IMR-90 (cell line): ENCODE measurements around the gene IGDCC3. TPM values are rescaled to one million over a fixed set of nuclear protein-coding genes. Genes with fewer than 3 reads are reported as not detected.

Experiments used
- ATAC-seq: fragments of 200-7000 bp; cut with Tn5 transposase; 2 replicates; pipeline ENCODE4 v1.9.1; 2020; ENCODE audit warnings: low read depth, mild to moderate bottlenecking, moderate library complexity
- BruUV-seq: library from RNA; stranded (reverse); fragments of 400-500 nt; replicated peaks from 2 replicates; lab custom pipeline; 2021; lab: Mats Ljungman, UMichigan
- CTCF ChIA-PET: fragments of 300-600 bp; formaldehyde crosslinking; extraction: SDS; loops from one replicate; lab custom pipeline; 2021; ENCODE audit warnings: antibody characterized with exemption; lab: Yijun Ruan, JAX
- POLR2A ChIA-PET: fragments of 300-600 bp; sonication (Branson Sonifier 250); formaldehyde crosslinking; loops from one replicate; lab custom pipeline; 2022; ENCODE audit warnings: antibody characterized with exemption; ENCODE audit not compliant: unreplicated experiment; lab: Charles Lee
- DNase-seq: peaks from one replicate; pipeline ENCODE4 v3.0.0; 2013
- H2AFZ ChIP-seq: replicated peaks from 2 replicates; pipeline ENCODE3; 2013; ENCODE audit warnings: low read length, mild to moderate bottlenecking; ENCODE audit not compliant: poor library complexity
- H2AK5ac ChIP-seq: 2 replicates; pipeline ENCODE4 v1.6.1; 2013; ENCODE audit warnings: low read depth, low read length, inconsistent platforms
- H2AK9ac ChIP-seq: replicated peaks from 2 replicates; pipeline ENCODE3; 2013; ENCODE audit warnings: mild to moderate bottlenecking, low read depth, low read length, moderate library complexity; ENCODE audit not compliant: poor library complexity
- H2BK120ac ChIP-seq: 2 replicates; pipeline ENCODE4 v1.6.1; 2013; ENCODE audit warnings: low read depth, low read length, inconsistent platforms
- H2BK15ac ChIP-seq: 3 replicates; pipeline ENCODE4 v1.6.1; 2013; ENCODE audit warnings: low read depth, low read length, inconsistent platforms
- H2BK20ac ChIP-seq: 2 replicates; pipeline ENCODE4 v1.6.1; 2013; ENCODE audit warnings: low read depth, mild to moderate bottlenecking, inconsistent platforms, low read length, moderate library complexity
- H2BK5ac ChIP-seq: 2 replicates; pipeline ENCODE4 v1.6.1; 2013; ENCODE audit warnings: mild to moderate bottlenecking, low read depth, low read length, inconsistent platforms; ENCODE audit not compliant: poor library complexity, severe bottlenecking
- H3K14ac ChIP-seq: replicated peaks from 2 replicates; pipeline ENCODE4 v1.6.1; 2013; ENCODE audit warnings: low read depth, low read length, inconsistent platforms
- H3K18ac ChIP-seq: 2 replicates; pipeline ENCODE4 v1.6.1; 2013; ENCODE audit warnings: low read depth, low read length, control low read depth
- H3K23ac ChIP-seq: 2 replicates; pipeline ENCODE4 v1.6.1; 2013; ENCODE audit warnings: low read depth, low read length, inconsistent platforms
- H3K27ac ChIP-seq: 2 replicates; pipeline ENCODE4 v1.5.1; 2013; ENCODE audit warnings: mild to moderate bottlenecking, control low read depth, low read length; ENCODE audit not compliant: insufficient read depth
- H3K27me3 ChIP-seq: 2 replicates; pipeline ENCODE4 v1.6.1; 2013; ENCODE audit warnings: low read length; ENCODE audit not compliant: control insufficient read depth, insufficient read depth
- H3K36me3 ChIP-seq: 2 replicates; pipeline ENCODE4 v1.6.1; 2013; ENCODE audit warnings: low read length, mixed read lengths; ENCODE audit not compliant: control insufficient read depth, insufficient read depth
- H3K4ac ChIP-seq: 2 replicates; pipeline ENCODE4 v1.6.1; 2013; ENCODE audit warnings: low read depth, low read length, inconsistent platforms
- H3K4me1 ChIP-seq: 2 replicates; pipeline ENCODE4 v1.6.1; 2013; ENCODE audit warnings: low read length, mixed read lengths; ENCODE audit not compliant: control insufficient read depth, insufficient read depth
- H3K4me2 ChIP-seq: 2 replicates; pipeline ENCODE4 v1.6.1; 2013; ENCODE audit warnings: low read depth, mild to moderate bottlenecking, control low read depth, low read length, moderate library complexity
- H3K4me3 ChIP-seq: 2 replicates; pipeline ENCODE4 v1.5.1; 2013; ENCODE audit warnings: low read depth, mild to moderate bottlenecking, control low read depth, low read length, moderate library complexity; ENCODE audit not compliant: insufficient read depth
- H3K56ac ChIP-seq: 2 replicates; pipeline ENCODE4 v1.6.1; 2013; ENCODE audit warnings: low read length, inconsistent platforms; ENCODE audit not compliant: insufficient read depth; ENCODE audit errors: extremely low read depth
- H3K79me1 ChIP-seq, 2 experiments: 2 replicates each; pipeline ENCODE4 v1.6.1; 2013; ENCODE audit warnings: low read length in 2 of 2, inconsistent platforms in 1 of 2, low read depth in 1 of 2
- H3K9ac ChIP-seq: 2 replicates; pipeline ENCODE4 v1.6.1; 2013; ENCODE audit warnings: low read depth, low read length, control low read depth
- H3K9me1 ChIP-seq: 2 replicates; pipeline ENCODE4 v1.6.1; 2013; ENCODE audit warnings: low read length, inconsistent platforms; ENCODE audit not compliant: insufficient read depth
- H3K9me3 ChIP-seq: 2 replicates; pipeline ENCODE4 v1.6.1; 2013; ENCODE audit warnings: low read length; ENCODE audit not compliant: control insufficient read depth, insufficient read depth
- H4K20me1 ChIP-seq: 2 replicates; pipeline ENCODE4 v1.6.1; 2013; ENCODE audit warnings: low read length, inconsistent platforms; ENCODE audit not compliant: insufficient read depth
- H4K5ac ChIP-seq: 2 replicates; pipeline ENCODE4 v1.6.1; 2013; ENCODE audit warnings: mild to moderate bottlenecking, low read depth, low read length, control low read depth
- H4K8ac ChIP-seq, 2 experiments: 2 replicates each; pipeline ENCODE4 v1.6.1; 2013; ENCODE audit warnings: low read depth in 2 of 2, low read length in 2 of 2, control low read depth in 1 of 2, inconsistent platforms in 1 of 2
- H4K91ac ChIP-seq: 2 replicates; pipeline ENCODE4 v1.6.1; 2013; ENCODE audit warnings: low read depth, low read length, inconsistent platforms; ENCODE audit not compliant: insufficient read depth
- BHLHE40 ChIP-seq: fragments of 150-350 bp; IDR thresholded peaks from 2 replicates; pipeline ENCODE4 v1.6.1; 2016; ENCODE audit warnings: mild to moderate bottlenecking, low read depth, low read length
- CEBPB ChIP-seq: IDR thresholded peaks from 2 replicates; pipeline ENCODE4 v1.6.1; 2012; ENCODE audit warnings: low read depth, low read length, improper control_type of control experiment
- FOS ChIP-seq: fragments of 150-350 bp; IDR thresholded peaks from 2 replicates; pipeline ENCODE4 v1.6.1; 2016; ENCODE audit warnings: low read depth, low read length
- MAFK ChIP-seq: IDR thresholded peaks from 2 replicates; pipeline ENCODE4 v1.6.1; 2012; ENCODE audit warnings: low read depth, low read length, improper control_type of control experiment
- MAZ ChIP-seq: IDR thresholded peaks from 2 replicates; pipeline ENCODE4 v1.6.1; 2012; ENCODE audit warnings: low read depth, mild to moderate bottlenecking, low read length, improper control_type of control experiment, moderate library complexity, borderline replicate concordance
- MXI1 ChIP-seq: IDR thresholded peaks from 2 replicates; pipeline ENCODE4 v1.6.1; 2012; ENCODE audit warnings: low read depth, mild to moderate bottlenecking, low read length, moderate library complexity, borderline replicate concordance
- NFE2L2 ChIP-seq: fragments of 150-350 bp; IDR thresholded peaks from 2 replicates; pipeline ENCODE4 v1.6.1; 2016; ENCODE audit warnings: low read depth, mild to moderate bottlenecking, low read length
- POLR2A ChIP-seq: IDR thresholded peaks from 2 replicates; pipeline ENCODE4 v1.6.1; 2012; ENCODE audit warnings: mild to moderate bottlenecking, low read depth, low read length
- RAD21 ChIP-seq: IDR thresholded peaks from 2 replicates; pipeline ENCODE4 v1.6.1; 2012; ENCODE audit warnings: low read length, improper control_type of control experiment
- RCOR1 ChIP-seq: IDR thresholded peaks from 2 replicates; pipeline ENCODE4 v1.6.1; 2012; ENCODE audit warnings: mild to moderate bottlenecking, low read length, improper control_type of control experiment; ENCODE audit not compliant: insufficient replicate concordance
- SMC3 ChIP-seq: fragments of 150-350 bp; IDR thresholded peaks from 2 replicates; pipeline ENCODE4 v1.6.1; 2016; ENCODE audit warnings: low read depth, mild to moderate bottlenecking, antibody characterized with exemption, low read length, moderate library complexity
- WGBS, 2 experiments: methylation state at CpG; one replicate each; pipeline versions ENCODE4 v1.1.5 to v1.1.7; 2013; ENCODE audit warnings: missing lambda C conversion rate in 2 of 2; ENCODE audit not compliant: insufficient read length in 1 of 2; ENCODE audit errors: extremely low coverage in 2 of 2; 5-methylcytosine and 5-hydroxymethylcytosine counted together
- dilution Hi-C: fragments of 300-500 bp; cut with HindIII; formaldehyde crosslinking; loops from one replicate; pipeline ENCODE4 v1.14.3; 2018; ENCODE audit warnings: low sequenced_read_pairs; ENCODE audit not compliant: unreplicated experiment
- in situ Hi-C: fragments of 300-500 bp; cut with MboI; formaldehyde crosslinking; loops from 3 replicates; pipeline ENCODE4 v1.14.3; 2019; ENCODE audit warnings: low sequenced_read_pairs, inconsistent platforms, mixed read lengths
- intact Hi-C: fragments of 100-400 bp; cut with micrococcal nuclease; formaldehyde crosslinking; loops from 2 replicates; pipeline ENCODE4 v1.10.0; 2022
- polyA plus RNA-seq, 3 experiments: library from polyadenylated mRNA; depleted of rRNA; stranded (reverse); fragments of >200 nt; gene quantifications; 2 replicates each; pipeline ENCODE4 v1.2.3, GENCODE V29; 2012; ENCODE audit warnings: low replicate concordance in 1 of 3
- total RNA-seq: library from RNA; depleted of rRNA; stranded (reverse); fragments of >200 nt; gene quantifications from 2 replicates; pipeline ENCODE4 v1.2.3, GENCODE V29; 2012
- TF ChIP-seq, protein P1 (sequence below): conservative IDR thresholded peaks from 2 replicates; pipeline ENCODE4 v1.5.1; 2012; ENCODE audit warnings: mild to moderate bottlenecking, low read depth, low read length, improper control_type of control experiment
- TF ChIP-seq, protein P2 (sequence below): fragments of 150-350 bp; IDR thresholded peaks from 2 replicates; pipeline ENCODE4 v1.6.1; 2016; ENCODE audit warnings: low read depth, mild to moderate bottlenecking, low read length, moderate library complexity, borderline replicate concordance
- TF ChIP-seq, protein P3 (sequence below): fragments of 150-350 bp; IDR thresholded peaks from 2 replicates; pipeline ENCODE4 v1.6.1; 2017; ENCODE audit warnings: mild to moderate bottlenecking, antibody characterized with exemption, low read length, low read depth

The IGDCC3 gene
- total and polyA plus RNA-seq, 2 of the 4 experiments (the other 2 are of a cell fraction): 0.18 to 0.19 TPM

DNA sequence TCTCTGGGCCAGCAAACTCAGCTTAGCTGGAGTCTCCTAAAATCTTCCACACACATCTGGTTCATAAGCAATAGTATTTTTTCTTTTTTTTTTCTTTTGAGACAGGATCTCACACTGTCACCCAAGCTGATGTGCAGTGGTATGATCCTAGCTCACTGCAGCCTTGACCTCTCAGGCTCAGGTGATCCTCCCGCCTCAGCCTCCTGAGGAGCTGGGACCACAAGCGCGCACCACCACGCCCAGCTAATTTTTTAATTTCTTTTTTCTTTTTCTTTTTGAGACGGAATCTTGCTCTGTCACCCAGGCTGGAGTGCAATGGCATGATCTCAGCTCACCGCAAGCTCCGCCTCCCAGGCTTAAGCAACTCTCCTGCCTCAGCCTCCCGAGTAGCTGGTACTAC, 39.0 kb downstream of the IGDCC3 start:
- TF ChIP-seq, protein P1, sequence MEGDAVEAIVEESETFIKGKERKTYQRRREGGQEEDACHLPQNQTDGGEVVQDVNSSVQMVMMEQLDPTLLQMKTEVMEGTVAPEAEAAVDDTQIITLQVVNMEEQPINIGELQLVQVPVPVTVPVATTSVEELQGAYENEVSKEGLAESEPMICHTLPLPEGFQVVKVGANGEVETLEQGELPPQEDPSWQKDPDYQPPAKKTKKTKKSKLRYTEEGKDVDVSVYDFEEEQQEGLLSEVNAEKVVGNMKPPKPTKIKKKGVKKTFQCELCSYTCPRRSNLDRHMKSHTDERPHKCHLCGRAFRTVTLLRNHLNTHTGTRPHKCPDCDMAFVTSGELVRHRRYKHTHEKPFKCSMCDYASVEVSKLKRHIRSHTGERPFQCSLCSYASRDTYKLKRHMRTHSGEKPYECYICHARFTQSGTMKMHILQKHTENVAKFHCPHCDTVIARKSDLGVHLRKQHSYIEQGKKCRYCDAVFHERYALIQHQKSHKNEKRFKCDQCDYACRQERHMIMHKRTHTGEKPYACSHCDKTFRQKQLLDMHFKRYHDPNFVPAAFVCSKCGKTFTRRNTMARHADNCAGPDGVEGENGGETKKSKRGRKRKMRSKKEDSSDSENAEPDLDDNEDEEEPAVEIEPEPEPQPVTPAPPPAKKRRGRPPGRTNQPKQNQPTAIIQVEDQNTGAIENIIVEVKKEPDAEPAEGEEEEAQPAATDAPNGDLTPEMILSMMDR: no peak
- TF ChIP-seq RAD21: no peak
- TF ChIP-seq MAZ: no peak
- no peak for TF ChIP-seq MAFK
- no peak for TF ChIP-seq BHLHE40
- TF ChIP-seq, protein P2, sequence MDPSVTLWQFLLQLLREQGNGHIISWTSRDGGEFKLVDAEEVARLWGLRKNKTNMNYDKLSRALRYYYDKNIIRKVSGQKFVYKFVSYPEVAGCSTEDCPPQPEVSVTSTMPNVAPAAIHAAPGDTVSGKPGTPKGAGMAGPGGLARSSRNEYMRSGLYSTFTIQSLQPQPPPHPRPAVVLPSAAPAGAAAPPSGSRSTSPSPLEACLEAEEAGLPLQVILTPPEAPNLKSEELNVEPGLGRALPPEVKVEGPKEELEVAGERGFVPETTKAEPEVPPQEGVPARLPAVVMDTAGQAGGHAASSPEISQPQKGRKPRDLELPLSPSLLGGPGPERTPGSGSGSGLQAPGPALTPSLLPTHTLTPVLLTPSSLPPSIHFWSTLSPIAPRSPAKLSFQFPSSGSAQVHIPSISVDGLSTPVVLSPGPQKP: no peak
- TF ChIP-seq POLR2A: no peak
- TF ChIP-seq RCOR1: no peak
- no peak for TF ChIP-seq CEBPB
- TF ChIP-seq MXI1: no peak
- no peak for TF ChIP-seq FOS
- TF ChIP-seq SMC3: no peak
- no peak for TF ChIP-seq NFE2L2
- TF ChIP-seq, protein P3, sequence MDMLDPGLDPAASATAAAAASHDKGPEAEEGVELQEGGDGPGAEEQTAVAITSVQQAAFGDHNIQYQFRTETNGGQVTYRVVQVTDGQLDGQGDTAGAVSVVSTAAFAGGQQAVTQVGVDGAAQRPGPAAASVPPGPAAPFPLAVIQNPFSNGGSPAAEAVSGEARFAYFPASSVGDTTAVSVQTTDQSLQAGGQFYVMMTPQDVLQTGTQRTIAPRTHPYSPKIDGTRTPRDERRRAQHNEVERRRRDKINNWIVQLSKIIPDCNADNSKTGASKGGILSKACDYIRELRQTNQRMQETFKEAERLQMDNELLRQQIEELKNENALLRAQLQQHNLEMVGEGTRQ: no peak
- H2BK120ac ChIP-seq: no peak overlapping the region
- no peak for ATAC-seq
- no peak overlapping the region for H3K18ac ChIP-seq
- H2BK5ac ChIP-seq: no peak overlapping the region
- 83% methylated on average over 5 of the region's 8 CpGs; no CpG with 5 or more reads in 1 of the 2 experiments for WGBS, 2 experiments
- peaks cover 73% of the 10 kb centered on the region for H3K27me3 ChIP-seq
- no peak overlapping the region for H4K91ac ChIP-seq
- H3K4ac ChIP-seq: no peak overlapping the region
- H3K36me3 ChIP-seq: no peaks in the 10 kb centered on the region
- no peaks in the 10 kb centered on the region for H4K20me1 ChIP-seq
- intact Hi-C loops (no loop called here), dilution Hi-C loops (no loop called here), in situ Hi-C loops (no loop called here)
- H2AK5ac ChIP-seq: no peak overlapping the region
- H3K14ac ChIP-seq: no peak overlapping the region
- no peak overlapping the region for H2BK15ac ChIP-seq
- no peak overlapping the region for H3K23ac ChIP-seq
- H2BK20ac ChIP-seq: no peak overlapping the region
- H3K9me3 ChIP-seq: no peaks in the 10 kb centered on the region
- no peak overlapping the region for H3K9ac ChIP-seq
- no peak overlapping the region for H4K5ac ChIP-seq
- DNase-seq: no peak
- H3K79me1 ChIP-seq: no peaks in the 10 kb centered on the region
- H3K4me3 ChIP-seq: no peak overlapping the region
- no peak overlapping the region for H2AK9ac ChIP-seq
- no peaks in the 10 kb centered on the region; the same call in 1 of the 2 replicates for H3K9me1 ChIP-seq
- POLR2A ChIA-PET: interaction anchor here (0.7 kb wide), 1 partner anchor 269 kb away, joined by 3 read pairs; no protein-coding TSS in a partner anchor
- H3K4me2 ChIP-seq: no peak overlapping the region
- H3K56ac ChIP-seq: no peak overlapping the region
- no TSS peak for BruUV-seq
- no peak overlapping the region for H3K27ac ChIP-seq
- CTCF ChIA-PET: interaction anchor here (0.7 kb wide), 1 partner anchor 20 kb away, joined by 4 read pairs; no protein-coding TSS in a partner anchor
- H2AFZ ChIP-seq: no peak overlapping the region
- H3K4me1 ChIP-seq: no peaks in the 10 kb centered on the region
- H4K8ac ChIP-seq: no peak overlapping the region
